NB4 (cell line): Measurements from ENCODE around the gene RABGGTA.
A peak's percentile ranks its signal among the peaks of the same experiment; 100 is the strongest.

Experiments used
- MYC ChIP-seq: IDR thresholded peaks from 2 replicates; pipeline ENCODE4 v1.6.1; 2011; ENCODE audit warnings: low read depth, low read length
- POLR2A ChIP-seq: IDR thresholded peaks from 2 replicates; pipeline ENCODE4 v1.6.1; 2011; ENCODE audit warnings: mild to moderate bottlenecking; ENCODE audit not compliant: insufficient read length; ENCODE audit errors: extremely low read depth
- TF ChIP-seq, protein P1 (sequence below): IDR thresholded peaks from one replicate; pipeline ENCODE4 v1.5.1; 2012; ENCODE audit warnings: low read depth, low read length
- TF ChIP-seq, protein P2 (sequence below): IDR thresholded peaks from 2 replicates; pipeline ENCODE4 v1.6.1; 2011; ENCODE audit warnings: low read depth, low read length

DNA sequence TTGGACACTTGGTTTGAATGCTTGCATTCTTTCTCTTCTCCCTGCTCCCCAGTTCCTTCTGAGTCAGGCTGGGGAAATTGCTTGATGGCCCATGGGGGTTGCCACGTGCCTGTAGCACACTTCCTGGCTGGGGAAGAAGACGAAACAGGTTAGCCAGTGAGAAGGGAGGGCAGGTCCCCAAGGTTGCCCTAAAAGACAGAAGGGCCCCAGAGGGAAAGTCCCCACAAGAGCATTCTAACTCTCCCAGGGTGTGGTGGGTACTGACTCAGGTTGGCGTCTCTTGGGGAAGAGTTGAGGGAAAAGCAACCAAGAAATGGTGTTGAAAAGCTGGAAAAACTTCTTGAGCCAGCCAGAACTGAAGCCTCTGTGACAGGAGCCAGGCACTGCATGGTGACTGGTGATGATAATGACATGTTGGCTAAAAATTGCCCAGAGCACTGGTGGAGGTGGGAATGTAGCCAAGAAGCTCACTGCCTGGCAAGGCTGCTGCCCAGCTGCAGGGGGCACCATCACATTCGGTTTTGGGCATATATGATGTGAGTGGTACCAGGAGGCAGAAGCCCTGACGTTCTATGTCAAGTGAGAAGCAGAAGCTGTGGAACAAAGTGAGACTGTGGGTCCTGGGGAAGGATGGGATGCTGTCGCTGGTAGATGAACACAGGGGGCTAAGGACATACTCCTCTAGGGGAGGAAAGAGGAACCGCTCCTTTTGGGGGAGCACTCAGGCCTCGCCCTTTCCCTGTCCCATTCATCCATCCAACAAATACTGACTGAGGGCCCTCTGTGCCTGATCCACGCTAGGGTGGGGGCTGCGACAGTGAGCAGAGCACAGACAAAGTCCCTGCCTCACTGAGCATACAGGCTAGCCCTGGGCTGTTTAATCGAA is 8.1 kb upstream of the RABGGTA start:
- TF ChIP-seq, protein P1, sequence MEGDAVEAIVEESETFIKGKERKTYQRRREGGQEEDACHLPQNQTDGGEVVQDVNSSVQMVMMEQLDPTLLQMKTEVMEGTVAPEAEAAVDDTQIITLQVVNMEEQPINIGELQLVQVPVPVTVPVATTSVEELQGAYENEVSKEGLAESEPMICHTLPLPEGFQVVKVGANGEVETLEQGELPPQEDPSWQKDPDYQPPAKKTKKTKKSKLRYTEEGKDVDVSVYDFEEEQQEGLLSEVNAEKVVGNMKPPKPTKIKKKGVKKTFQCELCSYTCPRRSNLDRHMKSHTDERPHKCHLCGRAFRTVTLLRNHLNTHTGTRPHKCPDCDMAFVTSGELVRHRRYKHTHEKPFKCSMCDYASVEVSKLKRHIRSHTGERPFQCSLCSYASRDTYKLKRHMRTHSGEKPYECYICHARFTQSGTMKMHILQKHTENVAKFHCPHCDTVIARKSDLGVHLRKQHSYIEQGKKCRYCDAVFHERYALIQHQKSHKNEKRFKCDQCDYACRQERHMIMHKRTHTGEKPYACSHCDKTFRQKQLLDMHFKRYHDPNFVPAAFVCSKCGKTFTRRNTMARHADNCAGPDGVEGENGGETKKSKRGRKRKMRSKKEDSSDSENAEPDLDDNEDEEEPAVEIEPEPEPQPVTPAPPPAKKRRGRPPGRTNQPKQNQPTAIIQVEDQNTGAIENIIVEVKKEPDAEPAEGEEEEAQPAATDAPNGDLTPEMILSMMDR, result peak; percentile 45
- TF ChIP-seq POLR2A (no peak), MYC (no peak)
- TF ChIP-seq, protein P2, sequence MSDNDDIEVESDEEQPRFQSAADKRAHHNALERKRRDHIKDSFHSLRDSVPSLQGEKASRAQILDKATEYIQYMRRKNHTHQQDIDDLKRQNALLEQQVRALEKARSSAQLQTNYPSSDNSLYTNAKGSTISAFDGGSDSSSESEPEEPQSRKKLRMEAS, result no peak
